Breast epithelium (tissue), 3 donors: ENCODE results near the gene STXBP1.
"Not testable (repeated sequence)": the region's sequence is repeated elsewhere in the genome, so short reads cannot be mapped to it uniquely, and the experiment has no call there.

Source experiments
- POLR2A ChIP-seq: fragments of 450-650 bp; IDR thresholded peaks from one replicate; pipeline ENCODE4 v1.6.1; 2016; ENCODE audit warnings: antibody characterized with exemption, mild to moderate bottlenecking, moderate library complexity
- POLR2AphosphoS5 ChIP-seq, 3 donors: sonication (generic); formaldehyde crosslinking; IDR thresholded peaks; one replicate each; pipeline ENCODE4 v1.6.1; 2017; ENCODE audit warnings: antibody characterized with exemption in 3 of 3
- TF ChIP-seq, protein P1 (sequence below), 3 donors: fragments of 450-650 bp; IDR thresholded peaks; one replicate each; pipeline ENCODE4 v1.5.1; 2016 to 2017; ENCODE audit warnings: antibody characterized with exemption in 3 of 3, mild to moderate bottlenecking in 3 of 3, moderate library complexity in 3 of 3

DNA sequence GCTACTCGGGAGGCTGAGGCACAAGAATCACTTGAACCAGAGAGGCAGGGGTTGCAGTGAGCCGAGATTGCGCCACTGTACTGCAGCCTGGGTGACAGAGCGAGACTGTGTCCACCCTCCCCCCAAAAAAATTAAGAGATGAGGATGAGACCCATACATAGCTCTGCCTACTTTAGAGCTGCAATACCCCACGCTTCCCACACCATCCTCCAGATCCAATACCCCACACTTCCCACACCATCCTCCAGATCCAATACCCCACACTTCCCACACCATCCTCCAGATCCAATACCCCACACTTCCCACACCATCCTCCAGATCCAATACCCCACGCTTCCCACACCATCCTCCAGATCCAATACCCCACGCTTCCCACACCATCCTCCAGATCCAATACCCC lies 34.9 kb upstream of the STXBP1 start:
- TF ChIP-seq, protein P1, sequence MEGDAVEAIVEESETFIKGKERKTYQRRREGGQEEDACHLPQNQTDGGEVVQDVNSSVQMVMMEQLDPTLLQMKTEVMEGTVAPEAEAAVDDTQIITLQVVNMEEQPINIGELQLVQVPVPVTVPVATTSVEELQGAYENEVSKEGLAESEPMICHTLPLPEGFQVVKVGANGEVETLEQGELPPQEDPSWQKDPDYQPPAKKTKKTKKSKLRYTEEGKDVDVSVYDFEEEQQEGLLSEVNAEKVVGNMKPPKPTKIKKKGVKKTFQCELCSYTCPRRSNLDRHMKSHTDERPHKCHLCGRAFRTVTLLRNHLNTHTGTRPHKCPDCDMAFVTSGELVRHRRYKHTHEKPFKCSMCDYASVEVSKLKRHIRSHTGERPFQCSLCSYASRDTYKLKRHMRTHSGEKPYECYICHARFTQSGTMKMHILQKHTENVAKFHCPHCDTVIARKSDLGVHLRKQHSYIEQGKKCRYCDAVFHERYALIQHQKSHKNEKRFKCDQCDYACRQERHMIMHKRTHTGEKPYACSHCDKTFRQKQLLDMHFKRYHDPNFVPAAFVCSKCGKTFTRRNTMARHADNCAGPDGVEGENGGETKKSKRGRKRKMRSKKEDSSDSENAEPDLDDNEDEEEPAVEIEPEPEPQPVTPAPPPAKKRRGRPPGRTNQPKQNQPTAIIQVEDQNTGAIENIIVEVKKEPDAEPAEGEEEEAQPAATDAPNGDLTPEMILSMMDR (IDR thresholded peaks at IDR 0.05) = not testable (repeated sequence)
- TF ChIP-seq POLR2AphosphoS5 (IDR thresholded peaks at IDR 0.05); POLR2A: not testable (repeated sequence)
